ENCODE measurements around the gene DNAAF9.
A peak's percentile ranks its signal among the peaks of the same experiment; 100 is the strongest.

The DNAAF9 gene

GRCh38 chr20:3378138-3378537, 29.3 kb downstream of the DNAAF9 start:
- no peak overlapping the region for H3K4me3 Mint-ChIP-seq
- H3K27ac Mint-ChIP-seq, result peak overlapping the region; percentile 5 to 15 (median 8)
- H3K36me3 Mint-ChIP-seq (ENCODE audit: low read depth), result peaks cover 62% of the 10 kb centered on the region
- no peaks in the 10 kb centered on the region for H3K9me3 Mint-ChIP-seq
- H3K4me1 Mint-ChIP-seq, result peaks cover 6% of the 10 kb centered on the region
- no peak for TF ChIP-seq CTCF (IDR thresholded peaks at IDR 0.05; ENCODE audit: unreplicated experiment in 3 of 3)
- H3K27me3 Mint-ChIP-seq (ENCODE audit: low read depth), result no peaks in the 10 kb centered on the region

- Mint-ChIP-seq H3K27ac (peak overlapping the region in 1 of 3 experiments; percentile 5), H3K9me3 (no peaks in the 10 kb centered on the region), H3K27me3 (ENCODE audit: low read depth) (no peaks in the 10 kb centered on the region), H3K4me1 (peaks cover 6% of the 10 kb centered on the region), H3K4me3 (no peak overlapping the region), H3K36me3 (ENCODE audit: low read depth) (peaks cover 67% of the 10 kb centered on the region)
- no peak for TF ChIP-seq CTCF (IDR thresholded peaks at IDR 0.05; ENCODE audit: unreplicated experiment in 3 of 3)
Observed at GRCh38 chr20:3377644-3378043, 29.8 kb downstream of the DNAAF9 start.

GRCh38 chr20:3374296-3374695, 33.2 kb downstream of the DNAAF9 start:
- Mint-ChIP-seq H3K27ac (peak overlapping the region; percentile 64 to 71 (median 65)), H3K9me3 (no peaks in the 10 kb centered on the region), H3K27me3 (ENCODE audit: low read depth) (no peaks in the 10 kb centered on the region), H3K4me3 (no peak overlapping the region), H3K4me1 (peaks cover 6% of the 10 kb centered on the region), H3K36me3 (ENCODE audit: low read depth) (peaks cover 82% of the 10 kb centered on the region)
- TF ChIP-seq CTCF (IDR thresholded peaks at IDR 0.05; ENCODE audit: unreplicated experiment in 3 of 3), result no peak

GRCh38 chr20:3371754-3372153, 35.7 kb downstream of the DNAAF9 start:
- Mint-ChIP-seq H3K9me3 (no peaks in the 10 kb centered on the region), H3K27ac (no peak overlapping the region), H3K4me3 (no peak overlapping the region), H3K27me3 (ENCODE audit: low read depth) (no peaks in the 10 kb centered on the region), H3K4me1 (no peaks in the 10 kb centered on the region), H3K36me3 (ENCODE audit: low read depth) (peaks cover 83% of the 10 kb centered on the region)
- no peak for TF ChIP-seq CTCF (IDR thresholded peaks at IDR 0.05; ENCODE audit: unreplicated experiment in 3 of 3)

- H3K4me3 Mint-ChIP-seq, result no peak overlapping the region
- no peak for TF ChIP-seq CTCF (IDR thresholded peaks at IDR 0.05; ENCODE audit: unreplicated experiment in 3 of 3)
Observed at GRCh38 chr20:3367089-3367488, 40.4 kb downstream of the DNAAF9 start.

GRCh38 chr20:3364323-3365013, 43.0 kb downstream of the DNAAF9 start:
- Mint-ChIP-seq H3K4me3 (no peak overlapping the region), H3K27me3 (ENCODE audit: low read depth) (no peaks in the 10 kb centered on the region), H3K36me3 (ENCODE audit: low read depth) (peaks cover 53% of the 10 kb centered on the region), H3K9me3 (no peaks in the 10 kb centered on the region), H3K4me1 (no peaks in the 10 kb centered on the region), H3K27ac (no peak overlapping the region)
- no peak for TF ChIP-seq CTCF (IDR thresholded peaks at IDR 0.05; ENCODE audit: unreplicated experiment in 3 of 3)

More at GRCh38 chr20:3367089-3367488, 40.4 kb downstream of the DNAAF9 start:
- no peaks in the 10 kb centered on the region for H3K9me3 Mint-ChIP-seq
- peak overlapping the region; percentile 60 to 90 (median 80) for H3K27ac Mint-ChIP-seq
- H3K4me1 Mint-ChIP-seq, result no peaks in the 10 kb centered on the region
- H3K27me3 Mint-ChIP-seq (ENCODE audit: low read depth), result no peaks in the 10 kb centered on the region
- H3K36me3 Mint-ChIP-seq (ENCODE audit: low read depth), result peaks cover 57% of the 10 kb centered on the region

Measured in nephron (organoid).